GM19351 (cell line): ENCODE results near the gene RANBP3.

Source experiments
- ATAC-seq: cut with Tn5 transposase; IDR thresholded peaks from one replicate; pipeline ENCODE4 v1.9.1; 2021; ENCODE audit warnings: mild to moderate bottlenecking, moderate library complexity; ENCODE audit not compliant: unreplicated experiment

Gene RANBP3

DNA sequence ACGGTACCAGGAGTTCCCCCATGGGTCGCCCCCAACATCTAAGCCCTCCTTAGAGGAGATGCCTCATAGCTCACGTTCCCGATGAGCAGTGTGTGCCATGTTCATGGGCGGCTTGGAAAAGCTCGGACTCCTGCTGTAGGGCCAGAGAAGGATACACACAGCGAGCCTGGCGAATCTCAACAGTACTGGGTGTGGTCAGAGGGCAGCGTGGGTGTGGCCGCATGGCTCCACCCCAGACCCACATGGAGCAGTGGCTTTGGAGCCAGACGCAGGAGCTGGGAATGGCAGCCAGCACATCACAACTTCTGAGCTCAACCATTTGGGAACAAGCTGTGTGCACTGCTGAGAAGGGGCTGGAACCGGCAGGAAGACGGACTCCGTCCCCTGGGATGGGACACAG is 48.3 kb downstream of the RANBP3 start:
- no peak for ATAC-seq

- ATAC-seq, result no peak
Measured at GRCh38 chr19:5929179-5929578, 48.8 kb downstream of the RANBP3 start.

GRCh38 chr19:5927441-5927821 is 50.5 kb downstream of the RANBP3 start:
- ATAC-seq, result peak; percentile 64

GRCh38 chr19:5926641-5927440 is 51.1 kb downstream of the RANBP3 start:
- ATAC-seq, result no peak

DNA sequence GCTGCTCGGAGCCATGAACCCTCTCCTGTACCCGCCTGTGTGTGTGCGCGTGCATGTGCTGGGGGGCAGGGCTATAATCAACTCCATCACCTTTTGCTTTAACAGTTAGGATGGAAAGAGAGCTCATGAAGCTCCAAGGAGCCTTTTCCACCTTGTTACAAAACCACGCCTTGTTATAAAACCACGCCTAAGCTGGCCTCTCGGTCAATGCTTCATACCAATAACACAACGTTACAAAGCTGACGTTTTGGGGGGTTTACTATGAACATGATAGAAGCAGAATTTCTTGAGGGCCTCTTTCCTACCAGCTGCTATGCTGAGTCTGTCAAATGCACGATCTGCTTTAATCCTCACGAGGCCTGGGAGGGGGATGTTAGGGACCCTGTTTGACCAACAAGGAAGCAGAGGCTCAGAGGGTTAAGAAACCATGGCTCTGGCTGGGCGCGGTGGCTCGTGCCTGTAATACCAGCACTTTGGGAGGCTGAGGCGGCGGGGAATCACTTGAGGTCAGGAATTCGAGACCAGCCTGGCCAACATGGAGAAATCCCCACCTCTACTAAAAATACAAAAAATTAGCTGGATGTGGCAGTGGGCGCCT is 52.0 kb downstream of the RANBP3 start:
- no peak for ATAC-seq

DNA sequence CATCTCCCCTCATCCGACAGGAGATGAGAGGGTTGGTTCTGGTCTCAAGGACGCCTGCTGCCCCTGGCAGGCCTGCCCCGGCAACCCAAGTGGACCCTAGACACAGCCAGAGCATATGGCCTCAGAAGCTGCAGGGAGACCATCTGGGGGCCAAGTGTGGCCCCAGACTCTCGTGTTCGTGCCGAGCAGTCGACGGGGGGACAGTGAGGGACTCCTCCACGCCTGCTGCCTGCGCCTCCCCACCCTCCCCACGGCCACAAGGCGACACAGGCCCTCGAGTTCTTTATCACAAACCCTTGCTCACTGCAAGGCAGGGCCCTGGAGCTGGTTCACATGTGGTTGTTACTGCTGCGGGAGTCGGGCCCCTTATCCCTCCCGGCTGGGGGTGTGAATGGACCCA is 54.6 kb downstream of the RANBP3 start:
- ATAC-seq, result no peak

GRCh38 chr19:5922161-5922545 is 55.8 kb downstream of the RANBP3 start:
- ATAC-seq, result no peak

DNA sequence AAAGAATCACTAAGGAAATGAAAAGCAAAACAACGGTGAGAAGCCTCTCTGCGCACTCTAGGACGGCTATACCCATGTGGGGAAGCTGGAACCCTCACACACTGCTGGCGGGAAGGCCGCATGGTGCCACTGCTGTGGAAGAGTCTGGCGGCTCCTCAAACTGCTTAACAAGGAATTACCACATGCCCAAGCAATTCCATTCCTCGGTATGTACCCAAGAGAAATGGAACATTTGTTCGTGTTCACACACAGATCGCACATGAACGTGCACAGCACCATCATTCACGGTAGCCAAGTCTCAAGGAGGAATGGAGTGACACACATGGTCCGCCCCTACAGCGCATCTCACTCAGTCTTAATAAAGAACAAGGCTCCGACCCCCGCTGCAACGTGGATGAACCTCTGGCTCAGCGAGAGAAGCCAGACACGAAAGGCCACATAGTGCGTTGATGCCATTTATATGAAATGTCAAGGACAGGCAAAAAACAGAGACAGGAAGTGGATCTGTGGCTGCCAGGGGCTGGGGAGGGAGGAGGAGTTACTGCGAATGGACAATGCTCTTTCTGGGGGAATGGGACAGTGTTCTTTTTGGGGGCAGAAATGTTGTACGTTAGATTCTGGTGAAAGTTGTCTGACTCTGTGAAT is 56.3 kb downstream of the RANBP3 start:
- ATAC-seq, result no peak

GRCh38 chr19:5918463-5919079 is 59.4 kb downstream of the RANBP3 start:
- ATAC-seq, result no peak

DNA sequence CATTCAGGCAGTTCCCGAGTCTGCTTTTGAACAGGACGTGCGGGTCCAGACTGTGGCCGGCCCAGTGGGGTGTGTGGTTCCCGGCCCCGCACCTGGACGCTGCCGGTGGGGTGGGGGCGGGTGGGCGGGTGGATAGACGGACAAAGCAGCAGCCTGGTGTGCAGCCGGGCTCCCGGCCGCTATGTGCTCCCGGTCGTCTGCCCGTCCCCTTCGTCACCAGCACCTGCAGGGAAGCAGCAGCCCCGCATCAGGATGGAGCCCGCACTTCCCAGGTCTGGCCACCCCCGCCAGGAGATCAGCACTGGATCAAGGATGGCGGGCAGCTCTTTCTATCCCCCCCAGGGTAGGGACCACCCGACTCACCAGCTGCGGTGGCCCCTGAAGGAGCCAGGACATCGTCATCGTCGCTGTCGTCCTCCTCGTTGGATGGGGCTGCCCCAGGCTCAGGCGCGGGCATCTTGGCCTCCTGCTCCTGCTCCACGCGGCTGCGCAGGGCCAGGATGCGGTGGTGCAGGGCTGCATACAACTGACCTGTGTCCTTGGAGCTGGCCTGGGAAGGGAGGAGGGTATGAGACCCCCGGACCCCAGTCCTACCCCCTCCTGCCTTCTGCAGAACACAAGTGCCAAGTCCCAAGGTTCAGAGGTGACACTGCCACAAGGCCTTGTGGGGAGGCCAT is 60.4 kb downstream of the RANBP3 start:
- no peak for ATAC-seq

GRCh38 chr19:5916181-5916708 is 61.7 kb downstream of the RANBP3 start:
- no peak for ATAC-seq

DNA sequence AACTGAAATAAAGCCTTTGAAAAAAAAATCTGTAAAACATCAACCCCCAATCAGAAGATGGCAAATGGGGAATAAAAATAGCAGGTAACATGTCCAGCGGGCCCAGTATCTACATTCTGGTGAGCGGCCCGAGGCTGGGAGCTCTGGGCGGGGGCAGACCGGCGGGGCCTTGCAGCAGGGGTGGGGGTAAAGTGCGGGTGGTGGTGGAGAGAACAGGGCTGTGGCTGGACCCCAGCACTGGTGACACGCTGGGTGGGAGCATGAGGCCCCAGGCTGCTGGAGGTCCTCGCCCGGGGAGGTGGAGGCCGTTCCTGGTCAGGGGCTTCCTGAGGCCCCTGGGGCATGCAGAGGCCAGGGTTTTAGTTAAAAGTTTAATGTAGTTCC is 62.2 kb downstream of the RANBP3 start:
- no peak for ATAC-seq

DNA sequence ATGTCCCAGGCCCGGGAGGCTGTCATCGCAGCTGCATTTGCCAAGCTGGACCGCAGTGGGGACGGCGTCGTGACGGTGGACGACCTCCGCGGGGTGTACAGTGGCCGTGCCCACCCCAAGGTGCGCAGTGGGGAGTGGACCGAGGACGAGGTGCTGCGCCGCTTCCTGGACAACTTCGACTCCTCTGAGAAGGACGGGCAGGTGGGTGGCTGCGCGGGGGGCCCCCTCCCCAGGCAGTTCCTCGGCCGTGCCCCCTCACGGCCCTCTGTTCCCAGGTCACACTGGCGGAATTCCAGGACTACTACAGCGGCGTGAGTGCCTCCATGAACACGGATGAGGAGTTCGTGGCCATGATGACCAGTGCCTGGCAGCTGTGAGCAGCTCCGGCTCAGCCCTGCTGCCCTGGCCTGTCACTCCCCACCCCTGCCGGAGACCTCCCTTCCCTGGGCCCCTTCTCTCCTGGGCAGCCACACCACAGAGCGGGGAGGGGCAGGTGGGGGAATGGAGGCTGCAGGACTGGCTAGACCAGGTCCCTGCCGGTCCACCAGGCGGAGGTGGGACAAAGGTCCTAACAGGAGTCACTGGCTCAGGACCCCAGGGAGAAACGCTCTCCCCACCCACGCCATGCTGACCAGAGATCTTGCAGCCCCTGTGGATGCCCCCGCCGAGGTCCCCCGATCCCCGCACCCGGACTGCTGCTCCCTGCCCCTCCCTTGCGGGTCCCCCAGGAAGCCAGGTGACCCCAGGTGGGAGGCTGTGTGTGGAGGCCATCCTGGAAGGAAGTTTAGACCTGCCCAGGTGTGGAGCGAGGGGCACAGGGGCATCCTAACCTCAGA is 62.8 kb downstream of the RANBP3 start:
- no peak for ATAC-seq

DNA sequence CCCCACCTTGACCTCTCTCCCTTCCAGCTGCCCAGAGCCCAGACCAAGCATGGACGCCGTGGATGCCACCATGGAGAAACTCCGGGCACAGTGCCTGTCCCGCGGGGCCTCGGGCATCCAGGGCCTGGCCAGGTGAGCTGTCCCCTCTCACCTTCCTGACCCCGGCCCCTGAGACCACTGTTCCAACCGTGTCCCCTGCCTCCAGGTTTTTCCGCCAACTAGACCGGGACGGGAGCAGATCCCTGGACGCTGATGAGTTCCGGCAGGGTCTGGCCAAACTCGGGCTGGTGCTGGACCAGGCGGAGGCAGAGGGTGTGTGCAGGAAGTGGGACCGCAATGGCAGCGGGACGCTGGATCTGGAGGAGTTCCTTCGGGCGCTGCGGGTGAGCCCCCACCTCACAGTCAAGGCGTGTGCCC is 63.6 kb downstream of the RANBP3 start:
- no peak for ATAC-seq

GRCh38 chr19:5913739-5914357 is 64.1 kb downstream of the RANBP3 start, which contains the start of gene CAPS:
CAPS (plus strand) TSS chr19:5914254; CDS start chr19:5914407, 153 bp downstream.
- no peak for ATAC-seq

GRCh38 chr19:5911366-5911765 is 66.6 kb downstream of the RANBP3 start:
- no peak for ATAC-seq

- ATAC-seq, result no peak
Measured at GRCh38 chr19:5910638-5910907, 67.4 kb downstream of the RANBP3 start.

GRCh38 chr19:5908773-5909442 is 69.0 kb downstream of the RANBP3 start:
- ATAC-seq, result no peak

DNA sequence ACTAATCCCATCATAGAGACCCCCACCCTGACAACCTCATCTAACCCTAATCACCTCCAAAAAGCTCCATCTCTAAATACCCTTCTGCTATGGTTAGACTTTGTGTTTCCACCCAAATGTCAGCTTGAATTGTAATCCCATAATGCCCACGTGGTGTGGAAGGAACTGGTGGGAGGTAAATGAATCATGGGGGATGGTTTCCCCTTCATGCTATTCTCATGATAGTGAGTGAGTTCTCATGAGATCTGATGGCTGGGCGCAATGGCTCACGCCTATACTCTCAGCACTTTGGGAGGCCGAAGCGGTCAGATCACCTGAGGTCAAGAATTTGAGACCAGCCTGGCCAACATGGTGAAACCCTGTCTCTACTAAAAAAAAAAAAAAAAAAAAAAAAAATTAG is 70.7 kb downstream of the RANBP3 start:
- no peak for ATAC-seq
